Measurements from ENCODE around the gene MND1. TPM values are rescaled to one million over a fixed set of nuclear protein-coding genes. Genes with fewer than 3 reads are reported as not detected.
"Not testable (repeated sequence)": the region's sequence is repeated elsewhere in the genome, so short reads cannot be mapped to it uniquely, and the experiment has no call there.

The MND1 gene
- total RNA-seq, 2 donors from 2014 or later = not detected

GRCh38 chr4:153394945-153395344 lies 50.5 kb downstream of the MND1 start:
- no peak overlapping the region for H3K27ac Mint-ChIP-seq
- H3K4me3 Mint-ChIP-seq = no peak overlapping the region
- DNase-seq = no peak
- no peaks in the 10 kb centered on the region for H3K27me3 Mint-ChIP-seq
- H3K4me1 Mint-ChIP-seq = no peaks in the 10 kb centered on the region
- no peaks in the 10 kb centered on the region for H3K9me3 ChIP-seq (ENCODE audit: control insufficient read depth, low read length, poor library complexity, severe bottlenecking)
- H3K36me3 Mint-ChIP-seq (ENCODE audit: low read depth) = no peaks in the 10 kb centered on the region
- ATAC-seq = no peak

DNA sequence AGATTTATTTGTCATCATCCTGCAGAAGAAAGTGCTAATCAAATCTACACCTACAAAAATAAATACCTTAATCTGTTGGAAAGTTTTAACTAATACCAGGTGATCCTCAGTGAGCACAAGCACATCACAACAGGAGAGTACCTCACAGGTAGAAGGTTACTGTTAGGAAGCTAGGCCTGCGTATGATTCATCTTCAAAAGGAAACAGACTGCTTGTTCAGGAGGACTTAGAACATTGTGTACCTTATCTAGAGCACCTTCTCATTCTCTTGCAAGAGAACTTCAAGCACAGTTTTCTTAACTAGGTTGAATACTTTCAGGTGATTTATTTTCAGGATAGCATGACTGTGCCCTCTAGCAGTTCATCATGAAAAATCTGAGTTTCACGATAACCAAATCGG lies 54.2 kb downstream of the MND1 start:
- H3K4me3 Mint-ChIP-seq = no peak overlapping the region
- ATAC-seq (no peak), DNase-seq (no peak)
- H3K36me3 Mint-ChIP-seq (ENCODE audit: low read depth) = no peaks in the 10 kb centered on the region
- no peak overlapping the region for H3K27ac Mint-ChIP-seq
- no peaks in the 10 kb centered on the region for H3K4me1 Mint-ChIP-seq
- H3K9me3 ChIP-seq (ENCODE audit: control insufficient read depth, low read length, poor library complexity, severe bottlenecking) = no peaks in the 10 kb centered on the region
- H3K27me3 Mint-ChIP-seq = no peaks in the 10 kb centered on the region

- H3K36me3 Mint-ChIP-seq (ENCODE audit: low read depth) = no peaks in the 10 kb centered on the region
- DNase-seq (no peak), ATAC-seq (no peak)
- no peaks in the 10 kb centered on the region for H3K4me1 Mint-ChIP-seq
- H3K27me3 Mint-ChIP-seq = no peaks in the 10 kb centered on the region
- no peak overlapping the region for H3K4me3 Mint-ChIP-seq
- H3K27ac Mint-ChIP-seq = no peak overlapping the region
- H3K9me3 ChIP-seq (ENCODE audit: control insufficient read depth, low read length, poor library complexity, severe bottlenecking) = no peaks in the 10 kb centered on the region
These were observed 54.9 kb downstream of the MND1 start for GRCh38 chr4:153399358-153399757.

DNA sequence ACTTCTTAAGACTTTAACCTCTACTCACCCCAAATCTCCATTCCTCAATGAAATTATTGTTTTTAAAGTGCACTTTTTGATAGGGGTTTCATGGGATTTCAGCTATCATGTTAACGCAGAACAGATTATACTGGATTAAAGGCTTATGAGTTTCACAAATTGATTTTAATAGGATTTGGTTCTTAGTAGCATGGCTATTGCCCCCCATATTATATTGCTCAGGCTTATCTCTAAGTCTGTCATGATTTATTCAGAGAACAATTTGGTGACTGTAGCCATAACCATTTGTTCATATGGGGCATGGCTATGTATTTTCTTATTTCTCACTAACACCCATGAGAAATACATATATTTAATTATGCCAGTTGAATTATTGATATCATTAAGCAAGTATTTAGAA lies 57.0 kb downstream of the MND1 start:
- Mint-ChIP-seq H3K4me1 (no peaks in the 10 kb centered on the region), H3K27ac (no peak overlapping the region), H3K4me3 (no peak overlapping the region), H3K36me3 (ENCODE audit: low read depth) (no peaks in the 10 kb centered on the region), H3K27me3 (no peaks in the 10 kb centered on the region)
- ATAC-seq (no peak), DNase-seq (no peak)
- no peaks in the 10 kb centered on the region for H3K9me3 ChIP-seq (ENCODE audit: control insufficient read depth, low read length, poor library complexity, severe bottlenecking)

- Mint-ChIP-seq H3K27me3 (no peaks in the 10 kb centered on the region), H3K4me1 (no peaks in the 10 kb centered on the region), H3K4me3 (no peak overlapping the region), H3K27ac (no peak overlapping the region), H3K36me3 (ENCODE audit: low read depth) (no peaks in the 10 kb centered on the region)
- no peak for ATAC-seq
- no peak for DNase-seq
- no peaks in the 10 kb centered on the region for H3K9me3 ChIP-seq (ENCODE audit: control insufficient read depth, low read length, poor library complexity, severe bottlenecking)
These were observed 57.9 kb downstream of the MND1 start for GRCh38 chr4:153402366-153402765.

DNA sequence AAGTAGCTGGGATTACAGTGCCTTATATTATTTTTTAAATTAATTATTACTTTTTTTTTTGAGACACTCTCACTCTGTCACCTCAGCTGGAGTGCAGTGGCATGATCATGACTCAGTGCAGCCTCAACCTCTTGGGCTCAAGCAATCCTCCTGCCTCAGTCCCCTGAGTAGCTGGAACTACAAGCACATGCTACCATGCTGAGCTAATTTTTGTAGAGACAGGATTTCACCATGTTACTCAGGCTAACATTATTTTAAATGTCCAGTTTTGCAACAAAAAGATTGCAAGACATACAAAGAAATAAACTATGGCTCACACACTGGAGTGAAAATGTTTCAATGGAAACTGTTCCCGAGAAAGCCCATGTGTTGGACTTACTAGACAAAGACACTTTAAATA lies 59.2 kb downstream of the MND1 start:
- H3K27me3 Mint-ChIP-seq = no peaks in the 10 kb centered on the region
- no peak overlapping the region for H3K4me3 Mint-ChIP-seq
- DNase-seq = no peak
- ATAC-seq = no peak
- no peaks in the 10 kb centered on the region for H3K4me1 Mint-ChIP-seq
- H3K9me3 ChIP-seq (ENCODE audit: control insufficient read depth, low read length, poor library complexity, severe bottlenecking) = no peaks in the 10 kb centered on the region
- H3K27ac Mint-ChIP-seq = no peak overlapping the region
- no peaks in the 10 kb centered on the region for H3K36me3 Mint-ChIP-seq (ENCODE audit: low read depth)

- peaks cover 2% of the 10 kb centered on the region for H3K4me1 Mint-ChIP-seq
- ATAC-seq (no peak), DNase-seq (no peak)
- H3K27ac Mint-ChIP-seq = no peak overlapping the region
- H3K27me3 Mint-ChIP-seq = no peaks in the 10 kb centered on the region
- H3K36me3 Mint-ChIP-seq (ENCODE audit: low read depth) = no peaks in the 10 kb centered on the region
- no peaks in the 10 kb centered on the region for H3K9me3 ChIP-seq (ENCODE audit: control insufficient read depth, low read length, poor library complexity, severe bottlenecking)
- no peak overlapping the region for H3K4me3 Mint-ChIP-seq
These were observed 63.4 kb downstream of the MND1 start for GRCh38 chr4:153407906-153408305.

GRCh38 chr4:153408932-153409331 lies 64.4 kb downstream of the MND1 start:
- H3K9me3 ChIP-seq (ENCODE audit: control insufficient read depth, low read length, poor library complexity, severe bottlenecking) = no peaks in the 10 kb centered on the region
- ATAC-seq (no peak), DNase-seq (no peak)
- Mint-ChIP-seq H3K4me3 (no peak overlapping the region), H3K27me3 (no peaks in the 10 kb centered on the region), H3K27ac (no peak overlapping the region), H3K36me3 (ENCODE audit: low read depth) (no peaks in the 10 kb centered on the region), H3K4me1 (peaks cover 2% of the 10 kb centered on the region)

DNA sequence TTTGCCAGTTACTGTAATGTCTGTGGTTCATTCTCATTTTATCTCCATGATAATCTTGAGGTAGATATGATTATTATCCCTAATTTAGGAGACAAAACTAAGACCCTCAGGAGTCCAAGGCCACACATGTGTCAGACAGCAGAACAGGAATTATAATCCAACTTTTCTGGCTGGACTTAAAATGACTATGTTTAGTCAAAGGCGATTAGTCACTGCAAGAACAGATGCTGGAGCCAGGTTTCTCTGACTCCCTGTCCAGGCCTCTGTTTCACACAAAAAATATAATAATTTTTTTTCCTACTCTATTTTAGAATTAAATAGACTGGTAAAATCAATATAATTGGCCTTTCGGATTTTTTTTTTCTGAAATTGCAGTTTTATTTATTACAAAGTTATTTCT lies 64.9 kb downstream of the MND1 start:
- no peaks in the 10 kb centered on the region for H3K27me3 Mint-ChIP-seq
- ATAC-seq (no peak), DNase-seq (no peak)
- no peak overlapping the region for H3K27ac Mint-ChIP-seq
- H3K4me3 Mint-ChIP-seq = no peak overlapping the region
- H3K4me1 Mint-ChIP-seq = peaks cover 2% of the 10 kb centered on the region
- H3K36me3 Mint-ChIP-seq (ENCODE audit: low read depth) = no peaks in the 10 kb centered on the region
- no peaks in the 10 kb centered on the region for H3K9me3 ChIP-seq (ENCODE audit: control insufficient read depth, low read length, poor library complexity, severe bottlenecking)

DNA sequence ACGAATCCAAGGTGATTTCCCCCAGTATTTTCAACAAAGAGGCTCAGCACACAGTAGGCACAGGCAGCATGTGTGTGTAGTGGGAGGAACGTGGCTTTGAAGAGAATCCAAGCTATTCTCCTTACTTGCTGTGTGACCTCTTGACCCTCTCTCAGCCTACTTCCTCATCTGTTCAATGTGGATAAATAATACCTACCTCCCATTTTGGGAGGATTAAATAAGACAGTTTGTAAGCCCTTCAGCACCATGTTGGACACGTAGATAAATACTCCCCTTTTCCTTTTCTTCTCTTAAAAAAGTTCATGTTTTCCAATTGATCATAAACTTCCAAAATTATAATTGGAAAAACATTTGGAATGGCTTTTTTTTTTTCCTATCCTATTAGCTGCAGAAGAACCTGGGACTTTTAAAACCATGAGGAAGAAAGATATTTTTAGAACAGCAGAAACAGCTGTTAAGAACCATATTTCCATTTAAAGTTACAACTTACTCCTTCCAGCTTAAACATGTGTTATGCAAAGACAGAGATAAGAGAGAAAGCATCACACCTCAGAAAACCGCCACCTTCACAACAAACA lies 65.5 kb downstream of the MND1 start:
- Mint-ChIP-seq H3K27me3 (no peaks in the 10 kb centered on the region), H3K4me3 (no peak overlapping the region), H3K27ac (no peak overlapping the region), H3K4me1 (peaks cover 2% of the 10 kb centered on the region), H3K36me3 (ENCODE audit: low read depth) (no peaks in the 10 kb centered on the region)
- no peak for DNase-seq
- ATAC-seq = no peak
- no peaks in the 10 kb centered on the region for H3K9me3 ChIP-seq (ENCODE audit: control insufficient read depth, low read length, poor library complexity, severe bottlenecking)

- no peak for ATAC-seq
- Mint-ChIP-seq H3K4me1 (peaks cover 5% of the 10 kb centered on the region), H3K4me3 (no peak overlapping the region), H3K27me3 (no peaks in the 10 kb centered on the region), H3K27ac (no peak overlapping the region), H3K36me3 (ENCODE audit: low read depth) (no peaks in the 10 kb centered on the region)
- no peaks in the 10 kb centered on the region for H3K9me3 ChIP-seq (ENCODE audit: control insufficient read depth, low read length, poor library complexity, severe bottlenecking)
- DNase-seq = no peak
These were observed 69.4 kb downstream of the MND1 start for GRCh38 chr4:153413842-153414241.

DNA sequence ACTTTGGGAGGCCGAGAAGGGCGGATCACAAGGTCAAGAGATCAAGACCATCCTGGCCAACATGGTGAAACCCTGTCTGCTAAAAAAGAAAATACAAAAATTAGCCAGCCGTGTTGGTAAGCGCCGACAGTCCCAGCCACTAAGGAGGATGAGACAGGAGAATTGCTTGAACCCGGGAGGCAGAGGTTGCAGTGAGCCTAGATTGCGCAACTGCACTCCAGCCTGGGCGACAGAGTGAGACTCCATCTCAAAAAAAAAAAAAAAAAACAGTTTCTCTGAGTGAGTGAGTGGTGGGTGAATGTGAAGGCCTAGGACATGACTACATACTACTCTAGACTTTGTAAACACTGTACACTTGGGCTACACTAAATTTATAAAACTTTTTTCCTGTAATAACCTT lies 72.0 kb downstream of the MND1 start:
- H3K9me3 ChIP-seq (ENCODE audit: control insufficient read depth, low read length, poor library complexity, severe bottlenecking); ATAC-seq; H3K27ac Mint-ChIP-seq; DNase-seq; H3K4me3 Mint-ChIP-seq; H3K36me3 Mint-ChIP-seq (ENCODE audit: low read depth); H3K27me3 Mint-ChIP-seq: not testable (repeated sequence)
- H3K4me1 Mint-ChIP-seq = peaks cover 11% of the 10 kb centered on the region

GRCh38 chr4:153418121-153418520 lies 73.6 kb downstream of the MND1 start:
- Mint-ChIP-seq H3K4me1 (peaks cover 11% of the 10 kb centered on the region), H3K27ac (no peak overlapping the region), H3K4me3 (no peak overlapping the region), H3K36me3 (ENCODE audit: low read depth) (no peaks in the 10 kb centered on the region), H3K27me3 (no peaks in the 10 kb centered on the region)
- H3K9me3 ChIP-seq (ENCODE audit: control insufficient read depth, low read length, poor library complexity, severe bottlenecking) = no peaks in the 10 kb centered on the region
- ATAC-seq (no peak), DNase-seq (no peak)

GRCh38 chr4:153418558-153418957 lies 74.1 kb downstream of the MND1 start:
- Mint-ChIP-seq H3K27me3 (no peaks in the 10 kb centered on the region), H3K27ac (no peak overlapping the region)
- no peak for DNase-seq

More at GRCh38 chr4:153418558-153418957, 74.1 kb downstream of the MND1 start:
- ATAC-seq = no peak
- Mint-ChIP-seq H3K4me3 (no peak overlapping the region), H3K36me3 (ENCODE audit: low read depth) (no peaks in the 10 kb centered on the region), H3K4me1 (peaks cover 11% of the 10 kb centered on the region)
- no peaks in the 10 kb centered on the region for H3K9me3 ChIP-seq (ENCODE audit: control insufficient read depth, low read length, poor library complexity, severe bottlenecking)
